ENCODE measurements around the gene CIROP. TPM values are rescaled to one million over a fixed set of nuclear protein-coding genes. Genes with fewer than 3 reads are reported as not detected.

CIROP gene
- total and polyA plus RNA-seq, 9 of the 15 experiments (the other 6 are each of a cell fraction or from before 2014, with no cell fraction given), result not detected

DNA sequence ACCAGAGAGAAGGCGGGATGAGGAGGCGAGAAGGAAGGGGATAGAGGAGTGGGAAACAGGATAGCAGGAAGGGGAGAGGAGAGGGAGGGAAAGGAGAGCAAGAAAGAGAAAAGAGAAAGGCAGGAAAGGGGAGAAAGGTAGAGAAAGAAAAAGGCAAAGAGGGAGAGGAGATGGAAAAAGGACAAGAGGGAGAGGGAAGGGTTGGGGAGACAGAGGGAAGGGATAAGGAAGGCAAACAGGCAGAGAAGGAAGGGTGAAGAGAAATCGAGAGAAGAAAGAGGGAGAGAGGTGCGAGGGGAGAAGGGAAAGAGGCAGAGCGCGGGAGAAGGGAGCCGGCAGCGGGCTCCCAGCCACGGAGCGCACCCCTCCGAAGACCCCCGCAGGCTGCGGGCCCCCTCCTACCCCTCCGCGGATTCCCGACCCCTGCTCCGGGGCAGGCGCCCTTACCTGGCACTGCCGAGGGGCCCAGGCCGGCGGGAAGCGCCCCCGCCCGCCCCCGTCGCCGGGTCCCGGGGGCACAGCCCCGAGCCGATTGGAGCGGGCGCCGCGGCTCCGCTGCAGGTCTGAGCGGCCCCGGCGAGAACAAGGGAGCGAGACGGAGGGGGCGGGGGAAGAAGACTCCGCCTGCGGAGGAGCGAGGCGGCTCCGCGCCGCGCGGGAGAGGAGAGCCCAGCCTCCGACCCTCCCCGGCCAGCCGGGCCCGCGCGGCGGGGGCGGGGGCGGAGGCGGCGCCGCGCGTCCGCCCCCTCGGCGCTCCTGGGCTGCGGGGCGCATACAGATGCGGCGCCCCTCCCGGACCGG, 47.6 kb downstream of the CIROP start, which contains the start of gene CDH24:
TSS of gene CDH24 (minus strand) at position 565 of the 801 bp plus-strand sequence. CDS start 1,787 bp downstream, outside the sequence.
- FAIRE-seq (peak; percentile 6), DNase-seq (ENCODE audit: extremely low read depth in 1 of 4, low spot score in 3 of 4) (peak; percentile 88 to 90 (median 89)), ATAC-seq (peak; percentile 83)
- H3K9ac ChIP-seq (ENCODE audit: insufficient read depth in 1 of 2, low read depth in 2 of 2, low read length in 2 of 2), result peak within 1 kb of the TSS; percentile 63 to 91
- no TSS peak for BruUV-seq (replicated peaks)
- H3K27ac ChIP-seq (ENCODE audit: extremely low read depth, low read depth, low read length), result peak within 1 kb of the TSS; percentile 64
- intact Hi-C loops (cut with micrococcal nuclease), result loop anchor here (1.0 kb wide), 2 partner anchors 52 to 63 kb away; no protein-coding TSS in a partner anchor
- H3K36me3 ChIP-seq (ENCODE audit: control insufficient read depth, insufficient read depth, low read length), result peaks cover 33% of the 10 kb centered on the region
- peaks cover 11 to 48% of the 10 kb centered on the region in 2 experiments for H3K4me1 ChIP-seq (replicated peaks in 1 of 2; ENCODE audit: control insufficient read depth in 2 of 2, insufficient read depth in 2 of 2, low read length in 2 of 2)
- H2AFZ ChIP-seq (ENCODE audit: low read depth, low read length), result peak within 1 kb of the TSS; percentile 82
- in situ Hi-C loops (cut with MboI), result no loop called here
- H3K27me3 ChIP-seq (ENCODE audit: control insufficient read depth in 2 of 2, insufficient read depth in 2 of 2, low read length in 2 of 2), result no peaks in the 10 kb centered on the region
- H3K79me2 ChIP-seq (ENCODE audit: control insufficient read depth, insufficient read depth, low read length), result no peaks in the 10 kb centered on the region; the same call in 2 of the 3 replicates
- ChIA-PET POLR2A (interaction anchor here (0.6 to 2.9 kb wide), 21 partner anchors 11 to 261 kb away, joined by 3 to 23 read pairs (median 4); partner anchors contain the start of genes ACIN1, AJUBA, C14orf119 and PRMT5), CTCF (ENCODE audit: low intra/inter-chr PET ratio) (interaction anchor here (1.0 to 9.2 kb wide), 6 partner anchors 12 to 83 kb away, joined by 4 to 141 read pairs (median 18); partner anchors contain the start of gene AJUBA)
- no peaks in the 10 kb centered on the region for H3K9me1 ChIP-seq (ENCODE audit: control insufficient read depth, insufficient read depth, low read length)
- no peaks in the 10 kb centered on the region for H3K9me3 ChIP-seq (replicated peaks; ENCODE audit: control insufficient read depth, insufficient read depth, low read depth, low read length)
- H3K4me2 ChIP-seq (ENCODE audit: insufficient read depth, low read length), result peak within 1 kb of the TSS; percentile 74
- 0% methylated on average over 16 of the region's 73 CpGs for WGBS (ENCODE audit: insufficient coverage, low coverage, missing lambda C conversion rate)
- peak within 1 kb of the TSS; percentile 69 for H3K4me3 ChIP-seq
- 0 out of 2 replicates have a peak, but pooled peaks cover 2% of the 10 kb centered on the region for H4K20me1 ChIP-seq (replicated peaks; ENCODE audit: control insufficient read depth, insufficient read depth, low read length)
- TF ChIP-seq, protein P1, sequence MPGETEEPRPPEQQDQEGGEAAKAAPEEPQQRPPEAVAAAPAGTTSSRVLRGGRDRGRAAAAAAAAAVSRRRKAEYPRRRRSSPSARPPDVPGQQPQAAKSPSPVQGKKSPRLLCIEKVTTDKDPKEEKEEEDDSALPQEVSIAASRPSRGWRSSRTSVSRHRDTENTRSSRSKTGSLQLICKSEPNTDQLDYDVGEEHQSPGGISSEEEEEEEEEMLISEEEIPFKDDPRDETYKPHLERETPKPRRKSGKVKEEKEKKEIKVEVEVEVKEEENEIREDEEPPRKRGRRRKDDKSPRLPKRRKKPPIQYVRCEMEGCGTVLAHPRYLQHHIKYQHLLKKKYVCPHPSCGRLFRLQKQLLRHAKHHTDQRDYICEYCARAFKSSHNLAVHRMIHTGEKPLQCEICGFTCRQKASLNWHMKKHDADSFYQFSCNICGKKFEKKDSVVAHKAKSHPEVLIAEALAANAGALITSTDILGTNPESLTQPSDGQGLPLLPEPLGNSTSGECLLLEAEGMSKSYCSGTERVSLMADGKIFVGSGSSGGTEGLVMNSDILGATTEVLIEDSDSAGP (CRISPR knock-in tag; IDR thresholded peaks at IDR 0.05), result no peak
- no peak for TF ChIP-seq PPARD (CRISPR knock-in tag; IDR thresholded peaks at IDR 0.05)
- TF ChIP-seq CHAMP1 (IDR thresholded peaks at IDR 0.05), result no peak
- no peak for TF ChIP-seq CREB1 (IDR thresholded peaks at IDR 0.05)
- TF ChIP-seq CREB1 (CRISPR knock-in tag; IDR thresholded peaks at IDR 0.05), result no peak
- TF ChIP-seq, protein P2, sequence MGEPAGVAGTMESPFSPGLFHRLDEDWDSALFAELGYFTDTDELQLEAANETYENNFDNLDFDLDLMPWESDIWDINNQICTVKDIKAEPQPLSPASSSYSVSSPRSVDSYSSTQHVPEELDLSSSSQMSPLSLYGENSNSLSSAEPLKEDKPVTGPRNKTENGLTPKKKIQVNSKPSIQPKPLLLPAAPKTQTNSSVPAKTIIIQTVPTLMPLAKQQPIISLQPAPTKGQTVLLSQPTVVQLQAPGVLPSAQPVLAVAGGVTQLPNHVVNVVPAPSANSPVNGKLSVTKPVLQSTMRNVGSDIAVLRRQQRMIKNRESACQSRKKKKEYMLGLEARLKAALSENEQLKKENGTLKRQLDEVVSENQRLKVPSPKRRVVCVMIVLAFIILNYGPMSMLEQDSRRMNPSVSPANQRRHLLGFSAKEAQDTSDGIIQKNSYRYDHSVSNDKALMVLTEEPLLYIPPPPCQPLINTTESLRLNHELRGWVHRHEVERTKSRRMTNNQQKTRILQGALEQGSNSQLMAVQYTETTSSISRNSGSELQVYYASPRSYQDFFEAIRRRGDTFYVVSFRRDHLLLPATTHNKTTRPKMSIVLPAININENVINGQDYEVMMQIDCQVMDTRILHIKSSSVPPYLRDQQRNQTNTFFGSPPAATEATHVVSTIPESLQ (CRISPR knock-in tag; IDR thresholded peaks at IDR 0.05), result no peak
- TF ChIP-seq, protein P3, sequence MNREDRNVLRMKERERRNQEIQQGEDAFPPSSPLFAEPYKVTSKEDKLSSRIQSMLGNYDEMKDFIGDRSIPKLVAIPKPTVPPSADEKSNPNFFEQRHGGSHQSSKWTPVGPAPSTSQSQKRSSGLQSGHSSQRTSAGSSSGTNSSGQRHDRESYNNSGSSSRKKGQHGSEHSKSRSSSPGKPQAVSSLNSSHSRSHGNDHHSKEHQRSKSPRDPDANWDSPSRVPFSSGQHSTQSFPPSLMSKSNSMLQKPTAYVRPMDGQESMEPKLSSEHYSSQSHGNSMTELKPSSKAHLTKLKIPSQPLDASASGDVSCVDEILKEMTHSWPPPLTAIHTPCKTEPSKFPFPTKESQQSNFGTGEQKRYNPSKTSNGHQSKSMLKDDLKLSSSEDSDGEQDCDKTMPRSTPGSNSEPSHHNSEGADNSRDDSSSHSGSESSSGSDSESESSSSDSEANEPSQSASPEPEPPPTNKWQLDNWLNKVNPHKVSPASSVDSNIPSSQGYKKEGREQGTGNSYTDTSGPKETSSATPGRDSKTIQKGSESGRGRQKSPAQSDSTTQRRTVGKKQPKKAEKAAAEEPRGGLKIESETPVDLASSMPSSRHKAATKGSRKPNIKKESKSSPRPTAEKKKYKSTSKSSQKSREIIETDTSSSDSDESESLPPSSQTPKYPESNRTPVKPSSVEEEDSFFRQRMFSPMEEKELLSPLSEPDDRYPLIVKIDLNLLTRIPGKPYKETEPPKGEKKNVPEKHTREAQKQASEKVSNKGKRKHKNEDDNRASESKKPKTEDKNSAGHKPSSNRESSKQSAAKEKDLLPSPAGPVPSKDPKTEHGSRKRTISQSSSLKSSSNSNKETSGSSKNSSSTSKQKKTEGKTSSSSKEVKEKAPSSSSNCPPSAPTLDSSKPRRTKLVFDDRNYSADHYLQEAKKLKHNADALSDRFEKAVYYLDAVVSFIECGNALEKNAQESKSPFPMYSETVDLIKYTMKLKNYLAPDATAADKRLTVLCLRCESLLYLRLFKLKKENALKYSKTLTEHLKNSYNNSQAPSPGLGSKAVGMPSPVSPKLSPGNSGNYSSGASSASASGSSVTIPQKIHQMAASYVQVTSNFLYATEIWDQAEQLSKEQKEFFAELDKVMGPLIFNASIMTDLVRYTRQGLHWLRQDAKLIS (CRISPR knock-in tag; IDR thresholded peaks at IDR 0.05), result no peak
- TF ChIP-seq ZC3H11A (IDR thresholded peaks at IDR 0.05; ENCODE audit: low read depth, low read length), result no peak
- TF ChIP-seq CCNT2 (IDR thresholded peaks at IDR 0.05; ENCODE audit: borderline replicate concordance, extremely low read depth, insufficient read length, low read depth, low read length), result peak; percentile 64
- no peak for TF ChIP-seq ZNF830 (CRISPR knock-in tag; IDR thresholded peaks at IDR 0.05)

All from K562 (cell line).